HUES64 (cell line): Measurements from ENCODE around the gene LGMN.
"Not testable (repeated sequence)": the region's sequence is repeated elsewhere in the genome, so short reads cannot be mapped to it uniquely, and the experiment has no call there.

Experiments used
- H3K27ac ChIP-seq: 2 replicates; pipeline ENCODE4 v1.7.0; 2013; ENCODE audit warnings: low read depth, low read length, inconsistent platforms
- H3K27me3 ChIP-seq: 2 replicates; pipeline ENCODE4 v1.6.1; 2013; ENCODE audit warnings: mild to moderate bottlenecking, low read length; ENCODE audit not compliant: insufficient read depth
- H3K36me3 ChIP-seq: 2 replicates; pipeline ENCODE4 v1.6.1; 2013; ENCODE audit warnings: mild to moderate bottlenecking, low read length; ENCODE audit not compliant: insufficient read depth
- H3K4me1 ChIP-seq: 2 replicates; pipeline ENCODE4 v1.6.1; 2013; ENCODE audit warnings: mild to moderate bottlenecking, low read length, moderate library complexity; ENCODE audit not compliant: insufficient read depth
- H3K4me3 ChIP-seq: 2 replicates; pipeline ENCODE4 v1.5.1; 2013; ENCODE audit warnings: mild to moderate bottlenecking, low read length, moderate library complexity
- H3K9ac ChIP-seq: 2 replicates; pipeline ENCODE4 v1.6.1; 2013; ENCODE audit warnings: mild to moderate bottlenecking, low read depth, low read length
- H3K9me3 ChIP-seq: 2 replicates; pipeline ENCODE4 v1.6.1; 2013; ENCODE audit warnings: low read depth, low read length; ENCODE audit not compliant: insufficient read depth
- WGBS: fragments of 150-250, 120-280 bp; methylation state at CpG from one replicate; pipeline ENCODE4 v1.1.7; 2013; ENCODE audit warnings: missing lambda C conversion rate; 5-methylcytosine and 5-hydroxymethylcytosine counted together

LGMN gene

DNA sequence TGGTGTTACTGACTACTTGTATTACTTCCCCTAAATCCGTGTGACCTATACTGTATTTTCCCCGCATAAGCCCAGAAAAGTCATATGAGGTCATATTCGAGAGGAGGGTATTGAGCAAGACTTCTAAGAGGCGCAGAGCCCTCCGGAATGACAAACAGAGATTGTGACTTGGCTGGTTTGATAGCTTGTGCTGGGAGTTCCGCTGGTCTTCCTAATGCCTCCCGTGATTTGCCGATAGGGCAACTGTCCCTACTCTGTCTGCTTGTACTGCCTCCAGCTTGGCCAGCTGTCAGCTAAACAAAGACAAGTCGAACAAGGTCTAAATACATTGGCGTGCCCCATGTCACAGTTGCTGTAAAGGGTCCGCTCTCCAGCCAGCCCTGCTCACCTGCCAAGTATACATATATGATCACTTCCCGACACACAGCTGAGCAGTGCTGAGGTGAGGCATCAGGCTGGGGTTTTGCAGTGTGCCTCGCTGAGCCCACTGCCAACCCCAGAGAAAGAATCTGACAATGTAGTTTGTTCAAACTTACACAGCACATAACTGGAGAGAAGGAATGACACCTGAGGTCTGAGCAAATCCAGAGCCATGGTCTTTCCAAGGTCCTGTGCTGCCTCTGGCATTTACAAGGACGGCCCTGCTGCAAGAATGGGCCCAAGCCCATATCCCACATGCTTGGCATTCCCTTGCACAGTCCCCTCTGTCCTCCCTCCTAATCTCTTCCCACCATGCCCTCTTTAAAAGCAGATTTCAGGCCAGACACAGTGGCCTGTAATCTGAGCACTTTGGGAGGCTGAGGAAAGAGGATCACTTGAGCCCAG is 23.7 kb downstream of the LGMN start:
- Histone ChIP-seq H3K9ac (no peak overlapping the region), H3K27ac (no peak overlapping the region), H3K36me3 (0 out of 2 replicates have a peak, but pooled peaks cover 11% of the 10 kb centered on the region), H3K4me1 (no peaks in the 10 kb centered on the region), H3K4me3 (no peak overlapping the region), H3K9me3 (no peaks in the 10 kb centered on the region), H3K27me3 (no peaks in the 10 kb centered on the region)
- 93% methylated on average over 14 of the region's 14 CpGs for WGBS

GRCh38 chr14:92719890-92720323 is 28.5 kb downstream of the LGMN start:
- Histone ChIP-seq H3K9me3 (no peaks in the 10 kb centered on the region), H3K36me3 (peaks cover 9% of the 10 kb centered on the region; the same call in 1 of the 2 replicates), H3K4me1 (no peaks in the 10 kb centered on the region), H3K27ac (no peak overlapping the region), H3K4me3 (no peak overlapping the region), H3K27me3 (no peaks in the 10 kb centered on the region), H3K9ac (no peak overlapping the region)
- WGBS, result 95% methylated on average over 4 of the region's 5 CpGs

DNA sequence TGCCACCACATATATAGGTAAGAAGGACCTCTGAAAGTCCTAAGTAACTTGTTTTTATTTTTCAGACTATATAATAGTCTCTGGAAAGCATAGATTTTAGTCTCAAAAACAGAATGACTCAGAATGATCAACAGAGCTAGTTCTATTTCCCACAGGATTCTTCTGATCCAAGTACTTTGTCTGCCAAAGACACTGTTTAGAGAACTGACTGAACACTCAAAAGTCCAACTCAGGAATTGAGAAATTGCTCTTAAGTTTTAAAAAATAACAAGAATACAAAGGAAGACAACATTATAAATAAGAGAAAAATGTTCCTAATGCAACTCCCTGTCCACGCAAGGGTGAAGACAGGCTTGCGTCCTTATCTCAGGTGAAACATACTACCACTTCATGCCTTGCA is 29.0 kb downstream of the LGMN start:
- 97% methylated on average over 2 of the region's 2 CpGs for WGBS
- H3K27ac ChIP-seq, result no peak overlapping the region
- H3K27me3 ChIP-seq, result no peaks in the 10 kb centered on the region
- H3K4me1 ChIP-seq, result no peaks in the 10 kb centered on the region
- H3K9me3 ChIP-seq, result no peaks in the 10 kb centered on the region
- H3K9ac ChIP-seq, result no peak overlapping the region
- no peak overlapping the region for H3K4me3 ChIP-seq
- peaks cover 6% of the 10 kb centered on the region; the same call in 1 of the 2 replicates for H3K36me3 ChIP-seq

- H3K9ac ChIP-seq, result no peak overlapping the region
- H3K4me1 ChIP-seq, result no peaks in the 10 kb centered on the region
- H3K36me3 ChIP-seq, result peaks cover 9% of the 10 kb centered on the region
- H3K27ac ChIP-seq, result no peak overlapping the region
- no peak overlapping the region for H3K4me3 ChIP-seq
- no peaks in the 10 kb centered on the region for H3K9me3 ChIP-seq
- 96% methylated on average over 6 of the region's 8 CpGs for WGBS
- H3K27me3 ChIP-seq, result no peaks in the 10 kb centered on the region
Measured at GRCh38 chr14:92718664-92719063, 29.8 kb downstream of the LGMN start.

DNA sequence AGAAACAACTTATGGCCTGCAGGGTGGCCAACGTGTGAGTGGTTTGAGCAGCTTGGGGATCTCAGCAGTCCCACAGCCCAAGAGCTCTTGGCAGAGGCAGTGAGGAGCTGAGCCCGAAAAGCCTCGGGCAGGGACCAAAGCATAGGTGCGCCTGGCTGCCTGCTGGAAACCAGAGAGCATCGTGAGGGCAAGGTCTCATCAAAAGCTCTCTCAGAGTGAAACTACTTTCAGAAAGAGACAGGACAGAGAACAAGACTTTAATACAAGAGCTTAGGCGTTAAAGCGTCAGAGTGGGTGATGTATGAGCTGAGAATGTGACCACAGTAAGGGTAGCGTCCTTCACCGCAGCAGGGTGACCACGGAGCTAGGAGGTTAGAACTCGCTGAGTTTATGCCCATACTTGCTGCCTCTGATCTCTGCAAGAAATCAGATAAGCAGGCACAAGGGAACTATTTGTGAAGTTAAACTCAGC is 30.8 kb downstream of the LGMN start:
- Histone ChIP-seq H3K4me1 (no peaks in the 10 kb centered on the region), H3K27ac (no peak overlapping the region), H3K36me3 (peaks cover 12% of the 10 kb centered on the region), H3K9me3 (no peaks in the 10 kb centered on the region), H3K4me3 (no peak overlapping the region), H3K27me3 (no peaks in the 10 kb centered on the region), H3K9ac (no peak overlapping the region)
- 92% methylated on average over 11 of the region's 11 CpGs for WGBS

- Histone ChIP-seq H3K27ac (no peak overlapping the region), H3K9ac (no peak overlapping the region), H3K4me1 (no peaks in the 10 kb centered on the region), H3K4me3 (no peak overlapping the region), H3K27me3 (no peaks in the 10 kb centered on the region), H3K9me3 (no peaks in the 10 kb centered on the region), H3K36me3 (peaks cover 20% of the 10 kb centered on the region)
- WGBS, result 94% methylated on average over 10 of the region's 10 CpGs
Measured at GRCh38 chr14:92716131-92716530, 32.3 kb downstream of the LGMN start.

DNA sequence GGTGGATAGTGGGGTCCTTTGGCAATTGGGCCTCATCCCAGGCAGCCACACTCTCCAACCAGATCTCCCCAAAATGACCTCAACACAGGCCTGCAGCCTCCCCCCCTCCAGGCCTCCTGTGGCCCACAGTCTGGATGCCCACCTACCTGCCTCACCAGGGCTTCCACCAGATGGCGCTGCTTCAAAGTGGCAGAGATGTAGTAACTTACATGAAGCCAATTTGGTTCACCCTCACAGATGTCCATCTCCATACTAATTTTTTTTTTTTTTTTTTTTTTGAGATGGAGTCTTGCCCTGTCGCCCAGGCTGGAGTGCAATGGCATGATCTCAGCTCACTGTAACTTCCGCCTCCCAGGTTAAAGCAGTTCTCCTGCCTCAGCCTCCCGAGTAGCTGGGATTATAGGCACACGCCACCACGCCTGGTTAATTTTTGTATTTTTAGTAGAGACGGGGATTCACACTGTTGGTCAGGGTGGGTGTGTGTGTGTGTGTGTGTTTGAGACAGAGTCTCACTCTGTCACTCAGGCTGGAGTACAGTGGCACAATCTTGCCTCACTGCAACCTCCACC is 33.6 kb downstream of the LGMN start:
- H3K9me3 ChIP-seq, H3K27ac ChIP-seq, H3K4me3 ChIP-seq, H3K4me1 ChIP-seq, H3K27me3 ChIP-seq, H3K9ac ChIP-seq: not testable (repeated sequence)
- 80% methylated on average over 7 of the region's 7 CpGs for WGBS
- peaks cover 30% of the 10 kb centered on the region for H3K36me3 ChIP-seq

DNA sequence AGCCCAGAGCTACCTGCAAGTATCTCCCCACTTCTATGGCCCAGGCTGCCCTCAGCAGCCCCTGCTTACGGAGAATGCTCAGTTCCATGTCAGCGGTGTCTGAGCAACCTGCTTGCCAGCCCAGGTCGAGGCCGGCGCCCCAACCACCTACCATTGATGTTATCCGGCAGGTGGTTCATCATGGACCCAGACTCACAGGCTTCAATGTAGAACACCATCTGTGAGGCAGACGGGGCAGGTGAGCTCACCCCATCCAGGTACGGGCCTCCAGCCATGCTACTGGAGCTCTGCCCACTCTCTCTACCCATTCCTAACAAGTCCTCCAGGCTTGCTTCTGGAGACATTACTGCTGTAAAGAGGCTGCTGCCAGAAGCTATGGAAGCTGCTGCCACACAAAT is 35.8 kb downstream of the LGMN start:
- Histone ChIP-seq H3K9ac (no peak overlapping the region), H3K27me3 (no peaks in the 10 kb centered on the region), H3K4me1 (no peaks in the 10 kb centered on the region), H3K36me3 (peaks cover 35% of the 10 kb centered on the region), H3K4me3 (no peak overlapping the region), H3K9me3 (no peaks in the 10 kb centered on the region), H3K27ac (no peak overlapping the region)
- WGBS, result 95% methylated on average over 8 of the region's 8 CpGs

DNA sequence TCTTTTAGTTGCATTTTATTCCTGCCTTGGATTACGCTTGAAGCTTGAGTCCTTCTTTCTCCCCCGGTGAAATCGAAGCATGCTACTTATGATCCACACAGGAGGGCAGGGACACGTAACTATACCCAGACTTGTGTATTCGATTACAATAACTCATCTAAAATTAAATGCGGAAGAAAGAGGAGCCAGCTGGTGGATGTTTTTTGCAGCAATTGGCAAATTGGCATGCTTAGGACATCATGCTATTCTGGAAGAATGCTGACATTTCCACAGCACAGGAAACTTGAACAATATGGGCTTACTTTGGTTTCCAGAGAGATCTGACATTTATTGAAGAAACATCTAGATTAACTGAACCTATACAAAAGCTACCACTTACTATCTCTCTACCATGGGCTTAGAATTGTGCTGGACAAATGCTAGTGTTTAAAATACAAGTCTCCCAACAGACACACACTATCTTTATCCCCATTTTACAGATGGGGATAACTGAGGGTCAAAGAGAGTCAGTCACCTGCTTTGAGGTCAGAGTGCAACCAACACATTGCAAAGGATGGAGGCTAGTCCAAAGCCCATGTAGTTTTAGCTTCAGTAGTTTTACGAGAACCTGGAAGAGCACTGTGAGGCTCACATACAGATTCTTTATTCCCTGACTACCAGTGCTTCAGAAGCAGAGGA is 36.3 kb downstream of the LGMN start:
- H3K36me3 ChIP-seq, result peaks cover 33% of the 10 kb centered on the region
- H3K27me3 ChIP-seq, result no peaks in the 10 kb centered on the region
- WGBS, result 94% methylated on average over 7 of the region's 7 CpGs

DNA sequence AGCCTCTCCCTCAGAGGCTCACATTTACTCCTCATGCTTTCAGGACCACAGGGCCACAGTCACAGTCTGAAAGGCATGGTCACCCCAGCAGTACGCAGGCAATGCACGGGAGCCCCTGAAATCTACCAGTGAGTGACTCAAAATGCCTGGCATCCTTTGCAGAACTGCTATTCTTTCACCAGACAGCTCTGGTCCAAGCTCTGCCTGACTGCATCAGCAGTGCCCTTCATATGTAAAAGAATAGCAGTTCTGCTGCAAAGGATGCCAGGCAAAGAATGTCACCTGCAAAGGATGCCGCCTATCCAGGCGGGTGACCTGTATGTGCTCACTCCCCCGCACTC is 38.5 kb downstream of the LGMN start:
- Histone ChIP-seq H3K4me1 (no peaks in the 10 kb centered on the region), H3K27me3 (no peaks in the 10 kb centered on the region), H3K4me3 (no peak overlapping the region), H3K9me3 (no peaks in the 10 kb centered on the region), H3K36me3 (peaks cover 42% of the 10 kb centered on the region), H3K9ac (no peak overlapping the region), H3K27ac (no peak overlapping the region)
- 95% methylated on average over 5 of the region's 5 CpGs for WGBS

More for the DNA sequence above, 36.3 kb downstream of the LGMN start:
- Histone ChIP-seq H3K9ac (no peak overlapping the region), H3K4me1 (no peaks in the 10 kb centered on the region), H3K27ac (no peak overlapping the region), H3K4me3 (no peak overlapping the region), H3K9me3 (no peaks in the 10 kb centered on the region)

DNA sequence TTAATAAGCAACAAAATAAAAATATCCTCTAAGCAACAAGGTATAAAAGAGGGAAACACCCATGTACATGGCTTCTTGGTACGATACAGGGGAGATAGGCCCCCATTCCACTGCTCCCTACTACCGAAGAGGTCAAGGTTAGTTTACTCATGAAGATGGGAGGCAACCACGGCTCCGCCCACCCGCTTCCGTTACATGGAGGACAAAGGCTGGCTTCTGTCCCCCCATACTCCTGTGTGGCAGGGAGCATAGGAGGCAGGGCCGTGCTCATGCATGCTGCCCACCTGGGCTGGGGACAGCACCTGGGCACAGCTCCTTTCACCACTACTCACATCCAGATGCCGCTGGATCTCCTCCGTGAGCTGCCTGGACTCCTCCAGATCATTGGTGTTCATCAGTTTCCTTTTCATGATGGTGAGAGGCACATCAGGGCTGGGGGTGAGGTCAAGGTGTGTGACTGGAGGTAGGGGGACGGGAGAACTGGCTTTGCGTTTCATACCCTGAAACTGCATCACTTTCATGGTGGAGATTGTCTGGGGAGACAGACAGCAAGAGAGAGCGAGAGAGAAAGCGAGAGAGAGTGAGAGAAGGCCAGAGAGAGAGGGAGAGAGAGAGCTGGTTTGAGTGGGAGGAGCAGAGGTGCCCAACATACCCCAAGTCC is 39.0 kb downstream of the LGMN start:
- no peak overlapping the region for H3K9ac ChIP-seq
- H3K36me3 ChIP-seq, result peaks cover 45% of the 10 kb centered on the region
- no peaks in the 10 kb centered on the region for H3K9me3 ChIP-seq
- WGBS, result 91% methylated on average over 13 of the region's 13 CpGs
- H3K4me1 ChIP-seq, result no peaks in the 10 kb centered on the region
- no peak overlapping the region for H3K4me3 ChIP-seq
- H3K27me3 ChIP-seq, result no peaks in the 10 kb centered on the region
- no peak overlapping the region for H3K27ac ChIP-seq
